Endothelial cell of umbilical vein (primary cell): ENCODE data around the gene VPS8. TPM values are rescaled to one million over a fixed set of nuclear protein-coding genes. Genes with fewer than 3 reads are reported as not detected.

Experiments used
- BruUV-seq: library from RNA; stranded (reverse); fragments of 400-500 nt; replicated peaks from 2 replicates; lab custom pipeline; 2021; lab: Mats Ljungman, UMichigan
- CTCF ChIA-PET: fragments of 300-600, 350-600 bp; sonication (Branson Sonifier 250); formaldehyde crosslinking; loops from one replicate; lab custom pipeline; 2021; ENCODE audit warnings: antibody characterized with exemption, inconsistent platforms; lab: Charles Lee
- POLR2A ChIA-PET: fragments of 300-600, 350-600 bp; sonication (Branson Sonifier 250); formaldehyde crosslinking; loops from one replicate; lab custom pipeline; 2021; ENCODE audit warnings: antibody characterized with exemption, inconsistent platforms; lab: Charles Lee
- DNase-seq: peaks from one replicate; pipeline ENCODE4 v3.0.0-alpha.2; 2011; ENCODE audit warnings: low read depth, low spot score
- FAIRE-seq: peaks from 2 replicates; lab custom pipeline; 2011; peaks lifted over from hg19 to GRCh38; lab: Jason Lieb, UNC
- H2AFZ ChIP-seq: 2 replicates; pipeline ENCODE4 v1.6.0; 2012; ENCODE audit warnings: low read depth, low read length, control low read depth, inconsistent platforms
- H3K27ac ChIP-seq: 2 replicates; pipeline ENCODE4 v1.5.1; 2011; ENCODE audit warnings: low read depth, mild to moderate bottlenecking, control low read depth, low read length, moderate library complexity; ENCODE audit not compliant: insufficient read depth
- H3K27me3 ChIP-seq, 2 experiments: 2 replicates each; pipeline versions ENCODE4 v1.6.0 to v1.6.1; 2011; ENCODE audit warnings: low read length in 2 of 2, mixed read lengths in 1 of 2; ENCODE audit not compliant: control insufficient read depth in 2 of 2, insufficient read depth in 2 of 2
- H3K36me3 ChIP-seq, 2 experiments: 2 replicates in 1 of 2; 3 replicates in 1 of 2; pipeline ENCODE4 v1.5.1; 2011; ENCODE audit warnings: low read length in 2 of 2, mild to moderate bottlenecking in 1 of 2, moderate library complexity in 1 of 2; ENCODE audit not compliant: control insufficient read depth in 2 of 2, insufficient read depth in 2 of 2; ENCODE audit errors: extremely low read depth in 1 of 2
- H3K4me1 ChIP-seq: 3 replicates; pipeline ENCODE4 v1.5.1; 2011; ENCODE audit warnings: mild to moderate bottlenecking, low read length; ENCODE audit not compliant: control insufficient read depth, insufficient read depth; ENCODE audit errors: extremely low read depth
- H3K4me2 ChIP-seq: 2 replicates; pipeline ENCODE4 v1.6.1; 2011; ENCODE audit warnings: low read length, control low read depth, mixed read lengths; ENCODE audit not compliant: insufficient read depth
- H3K4me3 ChIP-seq, 3 experiments: fragments of 200-600 bp in 1 of 3; sonication (generic), shearing (Covaris generic) in 1 of 3; replicated peaks in 1 of 3; 2 replicates each; pipeline ENCODE4 v1.5.1; 2011 to 2016; ENCODE audit warnings: control low read depth in 3 of 3, low read length in 3 of 3, mild to moderate bottlenecking in 2 of 3, inconsistent platforms in 1 of 3, low read depth in 1 of 3, moderate library complexity in 1 of 3; ENCODE audit not compliant: insufficient read depth in 1 of 3
- H3K79me2 ChIP-seq: 2 replicates; pipeline ENCODE4 v1.6.0; 2012; ENCODE audit warnings: low read length, inconsistent platforms; ENCODE audit not compliant: control insufficient read depth, insufficient read depth
- H3K9ac ChIP-seq: replicated peaks from 2 replicates; pipeline ENCODE3; 2011; ENCODE audit warnings: low read length, control low read depth; ENCODE audit not compliant: insufficient read depth; ENCODE audit errors: extremely low read depth
- H3K9me1 ChIP-seq: replicated peaks from 3 replicates; pipeline ENCODE4 v1.6.0; 2011; ENCODE audit warnings: mild to moderate bottlenecking, low read length; ENCODE audit not compliant: control insufficient read depth, insufficient read depth; ENCODE audit errors: extremely low read depth
- H3K9me3 ChIP-seq: replicated peaks from 2 replicates; pipeline ENCODE4 v1.5.1; 2012; ENCODE audit warnings: low read length, inconsistent platforms; ENCODE audit not compliant: control insufficient read depth, insufficient read depth
- H4K20me1 ChIP-seq: replicated peaks from 2 replicates; pipeline ENCODE3; 2011; ENCODE audit warnings: mild to moderate bottlenecking, low read length; ENCODE audit not compliant: control insufficient read depth, insufficient read depth; ENCODE audit errors: extremely low read depth
- CTCF ChIP-seq, 2 donors: IDR thresholded peaks; 1 replicate in 1 of 2; 2 replicates in 1 of 2; pipeline ENCODE4 v1.5.1; 2011; ENCODE audit warnings: low read length in 2 of 2, mild to moderate bottlenecking in 2 of 2, moderate library complexity in 2 of 2, control low read depth in 1 of 2, inconsistent platforms in 1 of 2, low read depth in 1 of 2; ENCODE audit not compliant: insufficient read depth in 1 of 2; ENCODE audit errors: extremely low read depth in 1 of 2
- EZH2 ChIP-seq: IDR thresholded peaks from 2 replicates; pipeline ENCODE4 v1.6.1; 2012; ENCODE audit warnings: borderline replicate concordance, low read depth, mild to moderate bottlenecking, moderate library complexity, low read length, inconsistent platforms; ENCODE audit not compliant: severe bottlenecking
- FOS ChIP-seq: IDR thresholded peaks from 2 replicates; pipeline ENCODE4 v1.6.1; 2011; ENCODE audit warnings: mild to moderate bottlenecking, low read length, moderate library complexity, borderline replicate concordance; ENCODE audit not compliant: insufficient read depth
- GATA2 ChIP-seq: IDR thresholded peaks from 2 replicates; pipeline ENCODE4 v1.7.0; 2011; ENCODE audit warnings: low read depth, mild to moderate bottlenecking, moderate library complexity, mixed read lengths, low read length; ENCODE audit not compliant: insufficient read length, insufficient read depth
- JUN ChIP-seq: IDR thresholded peaks from 2 replicates; pipeline ENCODE4 v1.6.1; 2011; ENCODE audit warnings: borderline replicate concordance, low read depth; ENCODE audit not compliant: insufficient read length, insufficient read depth
- MYC ChIP-seq: IDR thresholded peaks from one replicate; pipeline ENCODE4 v1.6.1; 2011; ENCODE audit warnings: mild to moderate bottlenecking, low read depth, low read length
- POLR2A ChIP-seq: IDR thresholded peaks from 2 replicates; pipeline ENCODE4 v1.6.1; 2012; ENCODE audit warnings: low read depth, mild to moderate bottlenecking, control low read depth, low read length
- POLR2AphosphoS5 ChIP-seq: IDR thresholded peaks from 2 replicates; pipeline ENCODE4 v1.6.1; 2012; ENCODE audit warnings: low read depth, mild to moderate bottlenecking, control low read depth, low read length, moderate library complexity; ENCODE audit not compliant: insufficient read depth
- dilution Hi-C: fragments of 300-500 bp; cut with MboI; formaldehyde crosslinking; loops from one replicate; pipeline ENCODE4 v1.15.0; 2019; ENCODE audit warnings: low sequenced_read_pairs; ENCODE audit not compliant: extremely low pct_ligation_motif_present
- intact Hi-C: fragments of 100-400 bp; cut with micrococcal nuclease; formaldehyde crosslinking; loops from one replicate; pipeline ENCODE4 v1.10.0; 2022
- polyA plus RNA-seq, 4 experiments: library from polyadenylated mRNA; depleted of rRNA in 3 of 4; stranded (reverse) in 3 of 4; unstranded in 1 of 4; fragments of >200 nt; gene quantifications; 2 replicates each; pipeline versions ENCODE4 v1.2.1 to v1.2.3, GENCODE V29; 2011 to 2012; ENCODE audit warnings: missing spikeins in 1 of 4
- total RNA-seq: library from RNA; stranded (reverse); gene quantifications from 2 replicates; pipeline ENCODE4 v1.2.3, GENCODE V29; 2021
- TF ChIP-seq, protein P1 (sequence below): IDR thresholded peaks from 2 replicates; pipeline ENCODE4 v1.6.1; 2011; ENCODE audit not compliant: insufficient read depth, insufficient read length

VPS8 gene
- total and polyA plus RNA-seq, 2 donors (not counting 3 experiments of a cell fraction or from before 2014, with no cell fraction given), result 13.7 to 51.6 TPM

DNA sequence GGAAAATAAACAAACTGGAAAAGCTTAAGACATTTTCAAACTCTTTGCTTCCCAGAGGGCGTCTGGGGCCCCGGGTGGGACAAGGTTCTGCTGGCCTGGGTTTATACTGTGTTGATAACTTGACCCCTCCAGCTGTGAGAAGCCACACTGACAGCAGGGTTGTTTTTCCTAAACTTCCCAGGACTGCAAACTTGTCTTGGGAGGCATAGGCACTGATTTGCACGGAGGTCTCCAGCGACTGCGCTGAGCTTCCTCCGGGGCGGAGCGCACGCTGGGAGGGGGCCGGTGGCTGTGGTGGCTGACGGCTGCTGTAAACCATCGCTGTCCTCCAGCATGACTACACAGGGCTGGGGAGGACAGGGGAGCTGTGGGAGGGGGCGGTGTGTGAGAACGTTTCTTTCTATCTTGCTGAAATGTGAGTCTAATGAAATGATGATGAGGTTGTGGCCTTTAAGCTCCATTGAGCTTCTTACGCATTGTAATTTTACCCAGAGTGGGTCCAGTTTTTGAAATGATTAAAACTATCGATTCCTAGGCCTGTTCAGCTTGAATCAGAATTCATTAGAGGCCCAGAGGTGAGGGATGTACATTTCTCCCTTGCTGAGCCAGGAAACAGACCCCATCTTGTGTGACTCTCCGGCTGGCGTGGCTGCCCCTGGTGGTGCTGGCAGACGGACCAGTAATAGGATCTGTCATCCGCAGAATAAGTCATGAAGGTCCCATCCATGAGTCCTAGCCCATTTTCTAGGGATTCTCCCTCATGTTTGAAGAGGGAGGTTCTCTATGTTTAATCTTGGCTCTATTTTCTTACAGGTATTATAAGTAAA is 40.5 kb upstream of the VPS8 start:
- peaks cover 0 to 3% of the 10 kb centered on the region in 2 experiments for H3K27me3 ChIP-seq
- H3K9me3 ChIP-seq, result no peaks in the 10 kb centered on the region
- BruUV-seq, result no TSS peak
- no peaks in the 10 kb centered on the region for H3K36me3 ChIP-seq
- H4K20me1 ChIP-seq, result no peaks in the 10 kb centered on the region
- no peak overlapping the region for H2AFZ ChIP-seq
- no peak overlapping the region for H3K9ac ChIP-seq
- dilution Hi-C loops (no loop called here), intact Hi-C loops (loop anchor here (10.0 kb wide), 1 partner anchor 397 kb away; the partner anchor contains the start of gene THPO)
- H3K4me2 ChIP-seq, result no peak overlapping the region
- H3K4me1 ChIP-seq, result no peaks in the 10 kb centered on the region
- no peaks in the 10 kb centered on the region for H3K9me1 ChIP-seq
- DNase-seq, result no peak
- H3K4me3 ChIP-seq, result no peak overlapping the region
- ChIA-PET POLR2A (interaction anchor here (0.5 kb wide), 1 partner anchor 30 kb away, joined by 8 read pairs; no protein-coding TSS in a partner anchor), CTCF (interaction anchor here (0.8 to 1.2 kb wide), 2 partner anchors 9 to 29 kb away, joined by 3 read pairs; no protein-coding TSS in a partner anchor)
- TF ChIP-seq FOS (no peak), JUN (no peak), POLR2A (no peak), POLR2AphosphoS5 (no peak), MYC (no peak), CTCF (IDR thresholded peaks at IDR 0.05; ENCODE audit: extremely low read depth in 1 of 2, insufficient read depth in 1 of 2, low read depth in 1 of 2, low read length in 2 of 2) (no peak), EZH2 (no peak), GATA2 (no peak)
- TF ChIP-seq, protein P1, sequence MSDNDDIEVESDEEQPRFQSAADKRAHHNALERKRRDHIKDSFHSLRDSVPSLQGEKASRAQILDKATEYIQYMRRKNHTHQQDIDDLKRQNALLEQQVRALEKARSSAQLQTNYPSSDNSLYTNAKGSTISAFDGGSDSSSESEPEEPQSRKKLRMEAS, result no peak
- H3K27ac ChIP-seq, result no peak overlapping the region
- no peak for FAIRE-seq
- no peaks in the 10 kb centered on the region for H3K79me2 ChIP-seq
